Fibroblast of villous mesenchyme (primary cell): ENCODE results near the gene NCOR1. TPM values are rescaled to one million over a fixed set of nuclear protein-coding genes. Genes with fewer than 3 reads are reported as not detected.
"Not testable (repeated sequence)": the region's sequence is repeated elsewhere in the genome, so short reads cannot be mapped to it uniquely, and the experiment has no call there.

Source experiments
- DNase-seq: peaks from one replicate; pipeline ENCODE4 v3.0.0-alpha.2; 2010; ENCODE audit warnings: low read depth
- H3K4me3 ChIP-seq: 2 replicates; pipeline ENCODE4 v1.5.1; 2011; ENCODE audit warnings: low read depth, mild to moderate bottlenecking, low read length
- CTCF ChIP-seq: IDR thresholded peaks from 2 replicates; pipeline ENCODE4 v1.5.1; 2012; ENCODE audit warnings: low read depth, mild to moderate bottlenecking, low read length; ENCODE audit not compliant: insufficient read depth
- total RNA-seq: library from RNA; depleted of rRNA; stranded (reverse); fragments of >200 nt; gene quantifications from 2 replicates; pipeline ENCODE4 v1.2.3, GENCODE V29; 2012

NCOR1 gene
- total RNA-seq, 1 donor = 83.3 TPM

- DNase-seq = peak; percentile 78
- H3K4me3 ChIP-seq = peak overlapping the region; percentile 94
- TF ChIP-seq CTCF = no peak
Observed at GRCh38 chr17:16215965-16216316, 607 bp upstream of the NCOR1 start.

DNA sequence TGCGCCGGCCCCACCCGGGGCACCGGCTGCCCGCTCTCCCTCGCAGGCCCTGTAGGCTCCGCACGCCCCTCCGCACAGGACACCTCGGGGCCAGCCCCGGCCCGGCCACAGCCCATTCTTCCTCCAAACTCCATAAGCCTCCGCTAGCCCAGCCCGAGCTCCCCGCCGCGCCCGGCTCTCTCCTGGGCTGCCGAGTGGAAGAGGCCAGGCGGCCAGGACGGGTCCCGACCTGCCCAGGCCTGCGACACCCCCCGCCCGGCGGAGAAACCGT, 397 bp downstream of the NCOR1 start:
- peak; percentile 44 for DNase-seq

DNA sequence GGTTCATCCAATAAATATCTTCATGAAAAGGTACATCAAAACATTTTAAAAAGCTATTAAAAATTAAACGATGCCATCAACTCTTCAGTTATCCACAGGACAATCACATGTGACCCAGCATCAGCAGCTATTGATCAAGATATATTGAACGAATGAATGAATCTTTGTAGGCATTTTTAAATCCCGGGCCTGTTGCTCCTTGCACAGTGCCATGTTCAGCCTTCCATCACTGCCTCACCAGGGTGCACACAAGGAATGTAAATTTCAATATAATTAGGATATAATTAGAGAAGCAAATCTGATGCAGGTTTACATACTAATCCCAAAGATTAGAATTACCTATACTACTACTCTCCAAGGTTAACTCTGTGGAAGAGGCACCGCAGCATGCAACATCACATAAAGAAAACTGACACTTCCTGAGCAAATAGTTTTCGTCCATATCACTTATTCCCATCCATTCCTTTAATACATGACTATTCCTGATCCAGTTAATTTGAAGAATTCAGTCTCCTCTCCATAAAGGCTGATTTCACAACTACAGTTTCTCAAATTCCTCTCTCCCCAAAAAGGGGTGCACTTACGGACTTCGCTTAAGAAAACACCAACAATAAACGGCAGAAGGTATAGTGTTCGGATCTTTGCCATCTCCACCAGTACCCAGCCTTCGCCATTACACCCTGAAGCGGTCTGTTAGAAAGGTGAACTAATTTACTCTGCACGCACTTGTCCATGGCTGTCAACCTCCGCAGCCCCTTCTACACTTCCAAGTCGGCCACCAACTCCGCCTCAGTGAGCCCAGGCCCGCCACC, 938 bp downstream of the NCOR1 start:
- peak overlapping the region; percentile 94 for H3K4me3 ChIP-seq
- TF ChIP-seq CTCF = no peak
- peak; percentile 17 for DNase-seq

More for the DNA sequence above, 397 bp downstream of the NCOR1 start:
- TF ChIP-seq CTCF = no peak
- H3K4me3 ChIP-seq = peak overlapping the region; percentile 94

DNA sequence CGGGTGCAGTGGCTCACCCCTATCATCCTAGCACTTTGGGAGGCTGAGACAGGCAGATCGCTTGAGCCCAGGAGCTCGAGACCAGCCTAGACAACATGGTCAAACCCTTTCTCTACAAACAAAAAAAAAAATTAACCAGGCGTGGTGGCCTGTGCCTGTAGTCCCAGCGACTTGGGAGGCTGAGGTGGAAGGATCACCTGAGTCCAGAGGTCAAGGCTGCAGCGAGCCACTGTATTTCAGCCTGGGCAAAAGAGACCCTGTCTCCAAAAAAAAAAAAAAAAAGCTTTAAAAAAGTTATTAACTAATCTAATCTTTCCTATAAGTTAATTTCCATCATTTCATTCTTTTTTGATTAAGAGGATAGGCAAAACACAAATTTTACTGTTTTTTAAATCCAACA, 2.5 kb downstream of the NCOR1 start:
- no peak for TF ChIP-seq CTCF
- DNase-seq = no peak
- no peak overlapping the region for H3K4me3 ChIP-seq

GRCh38 chr17:16211590-16211989, 3.7 kb downstream of the NCOR1 start:
- TF ChIP-seq CTCF = no peak
- DNase-seq = no peak
- no peak overlapping the region for H3K4me3 ChIP-seq

- H3K4me3 ChIP-seq, DNase-seq: not testable (repeated sequence)
Observed at GRCh38 chr17:16204763-16205162, 10.6 kb downstream of the NCOR1 start.

GRCh38 chr17:16202554-16203500, 12.5 kb downstream of the NCOR1 start:
- peak; percentile 65 for DNase-seq
- H3K4me3 ChIP-seq = not testable (repeated sequence)

- DNase-seq, H3K4me3 ChIP-seq: not testable (repeated sequence)
Observed at GRCh38 chr17:16201693-16202131, 13.6 kb downstream of the NCOR1 start.
